HepG2 (cell line): ENCODE data around the gene SIRT7. TPM values are rescaled to one million over a fixed set of nuclear protein-coding genes. Genes with fewer than 3 reads are reported as not detected.
A peak's percentile ranks its signal among the peaks of the same experiment; 100 is the strongest.

ENCODE experiments used
- ARID2 ChIP-seq: sonication (generic); formaldehyde crosslinking; IDR thresholded peaks from 2 replicates; pipeline ENCODE4 v1.8.1; 2022; ENCODE audit warnings: mild to moderate bottlenecking, missing genetic modification reagents, borderline replicate concordance
- HIVEP1 ChIP-seq: sonication (generic); formaldehyde crosslinking; IDR thresholded peaks from 2 replicates; pipeline ENCODE4 v1.4.0; 2020; ENCODE audit warnings: mild to moderate bottlenecking, missing genetic modification reagents
- KDM1A ChIP-seq: IDR thresholded peaks from 2 replicates; pipeline ENCODE4 v1.6.1; 2016; ENCODE audit warnings: missing compliant biosample characterization
- KLF15 ChIP-seq: sonication (generic); formaldehyde crosslinking; IDR thresholded peaks from 2 replicates; pipeline ENCODE4 v1.8.1; 2023; ENCODE audit warnings: borderline replicate concordance, mild to moderate bottlenecking, inconsistent platforms, missing genetic modification reagents, mixed read lengths
- MED1 ChIP-seq: sonication (generic); formaldehyde crosslinking; IDR thresholded peaks from 2 replicates; pipeline ENCODE4 v1.4.0; 2020; ENCODE audit warnings: missing genetic modification reagents
- MYNN ChIP-seq: sonication (generic); formaldehyde crosslinking; IDR thresholded peaks from 2 replicates; pipeline ENCODE4 v1.4.0; 2020; ENCODE audit warnings: mild to moderate bottlenecking, low read depth, missing genetic modification reagents
- NAIF1 ChIP-seq: sonication (generic); formaldehyde crosslinking; IDR thresholded peaks from 2 replicates; pipeline ENCODE4 v1.5.0; 2020; ENCODE audit warnings: mild to moderate bottlenecking, missing genetic modification reagents, borderline replicate concordance
- RBFOX2 ChIP-seq: fragments of 200-400 bp; formaldehyde crosslinking; IDR thresholded peaks from 2 replicates; pipeline ENCODE4 v1.6.1; 2017; ENCODE audit warnings: low read depth, mild to moderate bottlenecking, low read length
- SNAPC2 ChIP-seq: sonication (generic); formaldehyde crosslinking; IDR thresholded peaks from 2 replicates; pipeline ENCODE4 v1.8.1; 2022; ENCODE audit warnings: mild to moderate bottlenecking, missing genetic modification reagents
- THAP11 ChIP-seq: IDR thresholded peaks from 2 replicates; pipeline ENCODE4 v1.6.1; 2016; ENCODE audit warnings: missing biosample characterization, missing genetic modification reagents
- ZNF335 ChIP-seq: sonication (generic); formaldehyde crosslinking; IDR thresholded peaks from 2 replicates; pipeline ENCODE4 v1.4.0; 2020; ENCODE audit warnings: missing genetic modification reagents
- ZNF343 ChIP-seq: sonication (generic); formaldehyde crosslinking; IDR thresholded peaks from 2 replicates; pipeline ENCODE4 v1.4.0; 2020; ENCODE audit warnings: mild to moderate bottlenecking, missing genetic modification reagents
- ZNF607 ChIP-seq: sonication (generic); formaldehyde crosslinking; IDR thresholded peaks from 2 replicates; pipeline ENCODE4 v1.5.1; 2020; ENCODE audit warnings: missing genetic modification reagents, mild to moderate bottlenecking, borderline replicate concordance
- ZNF792 ChIP-seq: IDR thresholded peaks from 2 replicates; pipeline ENCODE4 v1.6.1; 2016
- ZSCAN21 ChIP-seq: sonication (generic); formaldehyde crosslinking; IDR thresholded peaks from 2 replicates; pipeline ENCODE4 v1.8.0; 2022; ENCODE audit warnings: mild to moderate bottlenecking, missing genetic modification reagents, moderate library complexity, borderline replicate concordance
- polyA plus RNA-seq, 8 experiments: library from polyadenylated mRNA; depleted of rRNA in 3 of 8; stranded (reverse) in 7 of 8; unstranded in 1 of 8; fragments of >200 nt; fragmentation: Illumina TruSeq in 4 of 8; extraction: Trizol in 4 of 8; gene quantifications; 2 replicates each; pipeline versions ENCODE4 v1.2.1 to v1.2.3, GENCODE V29; 2011 to 2016; ENCODE audit warnings: low read depth in 4 of 8, missing spikeins in 1 of 8, mixed read lengths in 1 of 8; ENCODE audit not compliant: insufficient read depth in 1 of 8
- total RNA-seq, 5 experiments: library from RNA; depleted of rRNA; stranded (reverse); fragments of >200 nt; fragmentation: Illumina TruSeq; extraction: Trizol; gene quantifications; 2 replicates each; pipeline ENCODE4 v1.2.3, GENCODE V29; 2016; ENCODE audit warnings: low read depth in 1 of 5
- TF ChIP-seq, protein P1 (sequence below): fragments of 450-650 bp; IDR thresholded peaks from 2 replicates; pipeline ENCODE4 v1.6.1; 2017; ENCODE audit warnings: mild to moderate bottlenecking
- TF ChIP-seq, protein P2 (sequence below): sonication (generic); formaldehyde crosslinking; IDR thresholded peaks from 2 replicates; pipeline ENCODE4 v1.4.0; 2020; ENCODE audit warnings: missing genetic modification reagents, mild to moderate bottlenecking, borderline replicate concordance
- TF ChIP-seq, protein P3 (sequence below): sonication (generic); formaldehyde crosslinking; IDR thresholded peaks from 2 replicates; pipeline ENCODE4 v1.5.1; 2020; ENCODE audit warnings: missing genetic modification reagents, mild to moderate bottlenecking, borderline replicate concordance
- TF ChIP-seq, protein P4 (sequence below): IDR thresholded peaks from 2 replicates; pipeline ENCODE4 v1.6.1; 2012; ENCODE audit warnings: inconsistent platforms
- TF ChIP-seq, protein P5 (sequence below): sonication (generic); formaldehyde crosslinking; IDR thresholded peaks from 2 replicates; pipeline ENCODE4 v1.5.1; 2020; ENCODE audit warnings: missing genetic modification reagents, mild to moderate bottlenecking, borderline replicate concordance

The SIRT7 gene
- total and polyA plus RNA-seq, 2 of the 13 experiments (the other 11 are each of a cell fraction or from before 2014, with no cell fraction given): 8.3 to 24.8 TPM

DNA sequence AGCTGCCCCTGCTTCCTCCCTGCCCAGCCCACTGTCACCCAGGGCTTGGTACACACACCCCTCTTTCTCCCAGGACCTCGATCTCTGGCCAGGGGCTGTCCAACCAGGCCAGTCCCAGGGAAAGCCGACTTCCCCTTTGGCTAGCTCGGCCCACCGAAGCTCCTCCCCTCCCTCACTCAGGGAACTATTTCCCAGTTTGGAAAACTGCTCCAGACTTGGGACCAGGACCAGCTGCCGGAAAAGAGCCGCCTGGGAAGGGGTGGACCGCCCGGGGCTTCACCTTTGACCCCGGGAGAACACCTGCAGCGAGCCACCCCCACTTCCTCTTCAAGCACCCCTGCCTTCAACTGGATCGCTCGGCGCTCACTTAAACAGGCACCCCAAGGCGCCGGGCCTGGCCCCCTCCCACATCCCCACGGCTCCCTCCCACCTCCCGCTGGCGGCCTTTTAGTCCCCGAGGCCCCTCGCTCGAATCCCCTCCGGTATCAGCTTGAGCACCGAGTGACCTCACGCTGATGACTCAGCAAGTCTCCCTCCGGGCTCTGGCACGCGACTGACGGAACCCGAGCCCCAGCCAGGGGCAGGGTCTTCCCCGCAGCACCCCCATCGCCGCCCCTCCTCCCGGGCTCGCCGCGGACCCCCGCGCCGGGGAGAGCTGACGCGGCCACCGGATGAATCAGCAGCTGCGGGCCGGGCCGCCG lies 8.6 kb upstream of the SIRT7 start (continued):
- TF ChIP-seq, protein P1, sequence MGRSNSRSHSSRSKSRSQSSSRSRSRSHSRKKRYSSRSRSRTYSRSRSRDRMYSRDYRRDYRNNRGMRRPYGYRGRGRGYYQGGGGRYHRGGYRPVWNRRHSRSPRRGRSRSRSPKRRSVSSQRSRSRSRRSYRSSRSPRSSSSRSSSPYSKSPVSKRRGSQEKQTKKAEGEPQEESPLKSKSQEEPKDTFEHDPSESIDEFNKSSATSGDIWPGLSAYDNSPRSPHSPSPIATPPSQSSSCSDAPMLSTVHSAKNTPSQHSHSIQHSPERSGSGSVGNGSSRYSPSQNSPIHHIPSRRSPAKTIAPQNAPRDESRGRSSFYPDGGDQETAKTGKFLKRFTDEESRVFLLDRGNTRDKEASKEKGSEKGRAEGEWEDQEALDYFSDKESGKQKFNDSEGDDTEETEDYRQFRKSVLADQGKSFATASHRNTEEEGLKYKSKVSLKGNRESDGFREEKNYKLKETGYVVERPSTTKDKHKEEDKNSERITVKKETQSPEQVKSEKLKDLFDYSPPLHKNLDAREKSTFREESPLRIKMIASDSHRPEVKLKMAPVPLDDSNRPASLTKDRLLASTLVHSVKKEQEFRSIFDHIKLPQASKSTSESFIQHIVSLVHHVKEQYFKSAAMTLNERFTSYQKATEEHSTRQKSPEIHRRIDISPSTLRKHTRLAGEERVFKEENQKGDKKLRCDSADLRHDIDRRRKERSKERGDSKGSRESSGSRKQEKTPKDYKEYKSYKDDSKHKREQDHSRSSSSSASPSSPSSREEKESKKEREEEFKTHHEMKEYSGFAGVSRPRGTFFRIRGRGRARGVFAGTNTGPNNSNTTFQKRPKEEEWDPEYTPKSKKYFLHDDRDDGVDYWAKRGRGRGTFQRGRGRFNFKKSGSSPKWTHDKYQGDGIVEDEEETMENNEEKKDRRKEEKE: no peak
- peak; percentile 49; the same call in 1 of the 2 replicates for TF ChIP-seq KLF15 (CRISPR knock-in tag)
- peak; percentile 65; the same call in 1 of the 2 replicates for TF ChIP-seq THAP11 (CRISPR knock-in tag)
- 0 out of 2 replicates have a peak, but pooled peaks have one; percentile 53 for TF ChIP-seq ARID2 (CRISPR knock-in tag)
- TF ChIP-seq ZNF607 (CRISPR knock-in tag): 0 out of 2 replicates have a peak, but pooled peaks have one; percentile 23
- peak; percentile 29; the same call in 1 of the 2 replicates for TF ChIP-seq ZNF335 (CRISPR knock-in tag)
- TF ChIP-seq, protein P2, sequence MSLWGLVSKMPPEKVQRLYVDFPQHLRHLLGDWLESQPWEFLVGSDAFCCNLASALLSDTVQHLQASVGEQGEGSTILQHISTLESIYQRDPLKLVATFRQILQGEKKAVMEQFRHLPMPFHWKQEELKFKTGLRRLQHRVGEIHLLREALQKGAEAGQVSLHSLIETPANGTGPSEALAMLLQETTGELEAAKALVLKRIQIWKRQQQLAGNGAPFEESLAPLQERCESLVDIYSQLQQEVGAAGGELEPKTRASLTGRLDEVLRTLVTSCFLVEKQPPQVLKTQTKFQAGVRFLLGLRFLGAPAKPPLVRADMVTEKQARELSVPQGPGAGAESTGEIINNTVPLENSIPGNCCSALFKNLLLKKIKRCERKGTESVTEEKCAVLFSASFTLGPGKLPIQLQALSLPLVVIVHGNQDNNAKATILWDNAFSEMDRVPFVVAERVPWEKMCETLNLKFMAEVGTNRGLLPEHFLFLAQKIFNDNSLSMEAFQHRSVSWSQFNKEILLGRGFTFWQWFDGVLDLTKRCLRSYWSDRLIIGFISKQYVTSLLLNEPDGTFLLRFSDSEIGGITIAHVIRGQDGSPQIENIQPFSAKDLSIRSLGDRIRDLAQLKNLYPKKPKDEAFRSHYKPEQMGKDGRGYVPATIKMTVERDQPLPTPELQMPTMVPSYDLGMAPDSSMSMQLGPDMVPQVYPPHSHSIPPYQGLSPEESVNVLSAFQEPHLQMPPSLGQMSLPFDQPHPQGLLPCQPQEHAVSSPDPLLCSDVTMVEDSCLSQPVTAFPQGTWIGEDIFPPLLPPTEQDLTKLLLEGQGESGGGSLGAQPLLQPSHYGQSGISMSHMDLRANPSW: no peak
- peak; percentile 85; the same call in 1 of the 2 replicates for TF ChIP-seq RBFOX2
- TF ChIP-seq, protein P3, sequence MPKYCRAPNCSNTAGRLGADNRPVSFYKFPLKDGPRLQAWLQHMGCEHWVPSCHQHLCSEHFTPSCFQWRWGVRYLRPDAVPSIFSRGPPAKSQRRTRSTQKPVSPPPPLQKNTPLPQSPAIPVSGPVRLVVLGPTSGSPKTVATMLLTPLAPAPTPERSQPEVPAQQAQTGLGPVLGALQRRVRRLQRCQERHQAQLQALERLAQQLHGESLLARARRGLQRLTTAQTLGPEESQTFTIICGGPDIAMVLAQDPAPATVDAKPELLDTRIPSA (CRISPR knock-in tag): no peak
- peak; percentile 74 for TF ChIP-seq MED1
- TF ChIP-seq HIVEP1 (CRISPR knock-in tag): peak; percentile 94
- TF ChIP-seq MYNN (CRISPR knock-in tag): 0 out of 2 replicates have a peak, but pooled peaks have one; percentile 15
- TF ChIP-seq SNAPC2 (CRISPR knock-in tag): no peak
- no peak for TF ChIP-seq ZNF343 (CRISPR knock-in tag)
- TF ChIP-seq, protein P4, sequence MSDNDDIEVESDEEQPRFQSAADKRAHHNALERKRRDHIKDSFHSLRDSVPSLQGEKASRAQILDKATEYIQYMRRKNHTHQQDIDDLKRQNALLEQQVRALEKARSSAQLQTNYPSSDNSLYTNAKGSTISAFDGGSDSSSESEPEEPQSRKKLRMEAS: peak; percentile 64
- no peak for TF ChIP-seq KDM1A (CRISPR knock-in tag)
- TF ChIP-seq ZNF792 (CRISPR knock-in tag): peak; percentile 24; the same call in 1 of the 2 replicates
- no peak for TF ChIP-seq ZSCAN21 (CRISPR knock-in tag)
- no peak for TF ChIP-seq NAIF1
- TF ChIP-seq, protein P5, sequence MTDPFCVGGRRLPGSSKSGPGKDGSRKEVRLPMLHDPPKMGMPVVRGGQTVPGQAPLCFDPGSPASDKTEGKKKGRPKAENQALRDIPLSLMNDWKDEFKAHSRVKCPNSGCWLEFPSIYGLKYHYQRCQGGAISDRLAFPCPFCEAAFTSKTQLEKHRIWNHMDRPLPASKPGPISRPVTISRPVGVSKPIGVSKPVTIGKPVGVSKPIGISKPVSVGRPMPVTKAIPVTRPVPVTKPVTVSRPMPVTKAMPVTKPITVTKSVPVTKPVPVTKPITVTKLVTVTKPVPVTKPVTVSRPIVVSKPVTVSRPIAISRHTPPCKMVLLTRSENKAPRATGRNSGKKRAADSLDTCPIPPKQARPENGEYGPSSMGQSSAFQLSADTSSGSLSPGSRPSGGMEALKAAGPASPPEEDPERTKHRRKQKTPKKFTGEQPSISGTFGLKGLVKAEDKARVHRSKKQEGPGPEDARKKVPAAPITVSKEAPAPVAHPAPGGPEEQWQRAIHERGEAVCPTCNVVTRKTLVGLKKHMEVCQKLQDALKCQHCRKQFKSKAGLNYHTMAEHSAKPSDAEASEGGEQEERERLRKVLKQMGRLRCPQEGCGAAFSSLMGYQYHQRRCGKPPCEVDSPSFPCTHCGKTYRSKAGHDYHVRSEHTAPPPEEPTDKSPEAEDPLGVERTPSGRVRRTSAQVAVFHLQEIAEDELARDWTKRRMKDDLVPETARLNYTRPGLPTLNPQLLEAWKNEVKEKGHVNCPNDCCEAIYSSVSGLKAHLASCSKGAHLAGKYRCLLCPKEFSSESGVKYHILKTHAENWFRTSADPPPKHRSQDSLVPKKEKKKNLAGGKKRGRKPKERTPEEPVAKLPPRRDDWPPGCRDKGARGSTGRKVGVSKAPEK (CRISPR knock-in tag): no peak
